GM18861 (cell line): ENCODE results near the gene RPL36AL.

Experiments
- ATAC-seq: cut with Tn5 transposase; IDR thresholded peaks from one replicate; pipeline ENCODE4 v1.9.1; 2021; ENCODE audit not compliant: unreplicated experiment

Gene RPL36AL

GRCh38 chr14:49582113-49582977 lies 38.1 kb downstream of the RPL36AL start:
- no peak for ATAC-seq

GRCh38 chr14:49581209-49582112 lies 39.0 kb downstream of the RPL36AL start:
- no peak for ATAC-seq

- ATAC-seq, result no peak
Measured at GRCh38 chr14:49579841-49580240, 40.6 kb downstream of the RPL36AL start.

- ATAC-seq, result no peak
Measured at GRCh38 chr14:49578141-49578540, 42.3 kb downstream of the RPL36AL start.

GRCh38 chr14:49574038-49574437 lies 46.4 kb downstream of the RPL36AL start:
- no peak for ATAC-seq

- no peak for ATAC-seq
Measured at GRCh38 chr14:49569281-49569680, 51.1 kb downstream of the RPL36AL start.
